GM23248 (cell line): Measurements from ENCODE around the gene LRRN4. TPM values are rescaled to one million over a fixed set of nuclear protein-coding genes. Genes with fewer than 3 reads are reported as not detected.

Source experiments
- DNase-seq: peaks from one replicate; pipeline ENCODE4 v3.0.0-alpha.2; 2015
- H2AFZ ChIP-seq: fragments of 200-600 bp; sonication (generic); 2 replicates; pipeline ENCODE4 v1.6.1; 2016; ENCODE audit warnings: antibody characterized with exemption
- H3F3A ChIP-seq: fragments of 200-600 bp; sonication (generic); 2 replicates; pipeline ENCODE4 v1.6.1; 2016; ENCODE audit warnings: mild to moderate bottlenecking, antibody characterized with exemption, mixed run types; ENCODE audit not compliant: insufficient read depth
- H3K27ac ChIP-seq: fragments of 200-600 bp; sonication (generic); 2 replicates; pipeline ENCODE4 v1.5.1; 2016; ENCODE audit warnings: mild to moderate bottlenecking
- H3K27me3 ChIP-seq: fragments of 200-600 bp; sonication (generic); replicated peaks from 2 replicates; pipeline ENCODE4 v1.6.1; 2016; ENCODE audit warnings: mild to moderate bottlenecking; ENCODE audit not compliant: insufficient read depth
- H3K36me3 ChIP-seq: fragments of 200-600 bp; sonication (generic); 2 replicates; pipeline ENCODE4 v1.6.1; 2016; ENCODE audit warnings: low read depth, mild to moderate bottlenecking
- H3K4me1 ChIP-seq: fragments of 200-600 bp; sonication (generic); 2 replicates; pipeline ENCODE4 v1.6.1; 2016; ENCODE audit warnings: mild to moderate bottlenecking; ENCODE audit not compliant: insufficient read depth
- H3K4me2 ChIP-seq: fragments of 200-600 bp; sonication (generic); one replicate; pipeline ENCODE4 v1.6.1; 2016; ENCODE audit warnings: mild to moderate bottlenecking; ENCODE audit not compliant: unreplicated experiment
- H3K4me3 ChIP-seq: fragments of 200-600 bp; sonication (generic); 2 replicates; pipeline ENCODE4 v1.5.1; 2016; ENCODE audit warnings: mild to moderate bottlenecking
- H3K79me2 ChIP-seq: fragments of 200-600 bp; sonication (generic); 2 replicates; pipeline ENCODE4 v1.6.1; 2016; ENCODE audit warnings: mild to moderate bottlenecking; ENCODE audit not compliant: insufficient read depth
- H3K9ac ChIP-seq: fragments of 200-600 bp; sonication (generic); 2 replicates; pipeline ENCODE4 v1.6.1; 2016; ENCODE audit warnings: mild to moderate bottlenecking
- H3K9me2 ChIP-seq: fragments of 200-600 bp; sonication (generic); 2 replicates; pipeline ENCODE4 v1.6.1; 2016; ENCODE audit warnings: mixed run types, mild to moderate bottlenecking, moderate library complexity; ENCODE audit not compliant: insufficient read depth
- H3K9me3 ChIP-seq: fragments of 200-600 bp; sonication (generic); one replicate; pipeline ENCODE4 v1.6.1; 2017; ENCODE audit warnings: low read depth
- H4K20me1 ChIP-seq: fragments of 200-600 bp; sonication (generic); 2 replicates; pipeline ENCODE4 v1.6.0; 2016; ENCODE audit not compliant: insufficient read depth
- EZH2 ChIP-seq: fragments of 200-600 bp; sonication (generic); IDR thresholded peaks from 2 replicates; pipeline ENCODE4 v1.6.1; 2018; ENCODE audit warnings: antibody characterized with exemption, mild to moderate bottlenecking; ENCODE audit not compliant: insufficient read depth, poor library complexity, severe bottlenecking
- EZH2phosphoT487 ChIP-seq: fragments of 200-600 bp; sonication (generic); IDR thresholded peaks from 2 replicates; pipeline ENCODE4 v1.6.1; 2018; ENCODE audit warnings: antibody characterized with exemption, moderate library complexity, mild to moderate bottlenecking, low read depth; ENCODE audit not compliant: insufficient read depth
- WGBS, 2 experiments: methylation state at CpG; one replicate each; pipeline ENCODE4 v1.1.6; 2015 to 2017; ENCODE audit warnings: low lambda C conversion rate in 2 of 2, low coverage in 1 of 2; ENCODE audit errors: missing lambda C conversion rate in 2 of 2; 5-methylcytosine and 5-hydroxymethylcytosine counted together
- in situ Hi-C: fragments of 300-500 bp; cut with MboI; formaldehyde crosslinking; loops from 2 replicates; pipeline ENCODE4 v1.15.0; 2020
- polyA plus RNA-seq: library from polyadenylated mRNA; unstranded; fragments of >200 nt; fragmentation: Nextera tagmentation; extraction: Ambion mirVana; gene quantifications from 2 replicates; pipeline ENCODE4 v1.2.1, GENCODE V29; 2016
- total RNA-seq: library from RNA; depleted of rRNA; stranded (reverse); fragments of >200 nt; shearing (Covaris generic); gene quantifications from 2 replicates; pipeline ENCODE4 v1.2.3, GENCODE V29; 2014

The LRRN4 gene
- total and polyA plus RNA-seq, 2 experiments from 2014 or later, result not detected

- H3K4me2 ChIP-seq, result peak overlapping the region; percentile 93
- in situ Hi-C loops, result no loop called here
- 1 to 4% methylated on average over 7 to 8 of the region's 10 CpGs for WGBS, 2 experiments
- peaks cover 18% of the 10 kb centered on the region for H3K4me1 ChIP-seq
- peaks cover 17% of the 10 kb centered on the region for H3K36me3 ChIP-seq
- no peaks in the 10 kb centered on the region for H3K9me2 ChIP-seq
- H3K27ac ChIP-seq, result peak overlapping the region; percentile 72
- peaks cover 52% of the 10 kb centered on the region for H3K79me2 ChIP-seq
- peak overlapping the region; percentile 92 for H3K9ac ChIP-seq
- no peaks in the 10 kb centered on the region for H3K9me3 ChIP-seq
- DNase-seq, result peak; percentile 27
- TF ChIP-seq EZH2, result no peak
- TF ChIP-seq EZH2phosphoT487, result no peak
- peak overlapping the region; percentile 91 for H2AFZ ChIP-seq
- H3K27me3 ChIP-seq, result no peaks in the 10 kb centered on the region
- peak overlapping the region; percentile 88 for H3K4me3 ChIP-seq
- peaks cover 22% of the 10 kb centered on the region for H3F3A ChIP-seq
- H4K20me1 ChIP-seq, result peaks cover 5% of the 10 kb centered on the region; the same call in 1 of the 2 replicates
These were observed 47.3 kb downstream of the LRRN4 start for GRCh38 chr20:6006603-6006949.

DNA sequence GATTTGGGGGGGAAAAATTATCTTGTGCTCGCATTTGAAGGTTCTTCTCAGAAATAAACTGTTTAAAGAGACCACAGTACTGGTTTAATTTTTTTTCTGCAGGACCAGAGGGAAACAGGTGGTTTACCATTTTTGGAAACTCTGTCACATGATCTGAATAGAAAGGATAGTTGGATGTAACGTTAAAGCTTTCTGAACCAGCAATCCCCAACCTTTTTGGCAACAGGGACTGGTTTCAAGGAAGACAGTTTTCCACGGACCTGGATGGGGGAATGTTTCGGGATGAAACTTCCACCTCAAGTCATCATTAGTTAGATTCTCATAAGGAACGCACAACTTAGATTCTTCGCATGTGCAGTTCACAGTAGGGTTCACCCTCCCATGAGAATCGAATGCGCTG is 53.0 kb downstream of the LRRN4 start:
- H3K9me2 ChIP-seq, result no peaks in the 10 kb centered on the region
- H3F3A ChIP-seq, result 0 out of 2 replicates have a peak, but pooled peaks cover 5% of the 10 kb centered on the region
- H3K4me1 ChIP-seq, result peaks cover 5% of the 10 kb centered on the region
- no peak overlapping the region for H3K9ac ChIP-seq
- TF ChIP-seq EZH2phosphoT487, result no peak
- no peak for TF ChIP-seq EZH2
- no peaks in the 10 kb centered on the region for H3K27me3 ChIP-seq
- H3K36me3 ChIP-seq, result no peaks in the 10 kb centered on the region
- DNase-seq, result no peak
- no peak overlapping the region for H2AFZ ChIP-seq
- WGBS, 2 experiments, result 83 to 86% methylated on average over 8 of the region's 8 CpGs
- H3K9me3 ChIP-seq, result no peaks in the 10 kb centered on the region
- no peaks in the 10 kb centered on the region for H3K79me2 ChIP-seq
- no peaks in the 10 kb centered on the region for H4K20me1 ChIP-seq
- no peak overlapping the region for H3K4me2 ChIP-seq
- H3K27ac ChIP-seq, result no peak overlapping the region
- in situ Hi-C loops, result no loop called here
- H3K4me3 ChIP-seq, result no peak overlapping the region

DNA sequence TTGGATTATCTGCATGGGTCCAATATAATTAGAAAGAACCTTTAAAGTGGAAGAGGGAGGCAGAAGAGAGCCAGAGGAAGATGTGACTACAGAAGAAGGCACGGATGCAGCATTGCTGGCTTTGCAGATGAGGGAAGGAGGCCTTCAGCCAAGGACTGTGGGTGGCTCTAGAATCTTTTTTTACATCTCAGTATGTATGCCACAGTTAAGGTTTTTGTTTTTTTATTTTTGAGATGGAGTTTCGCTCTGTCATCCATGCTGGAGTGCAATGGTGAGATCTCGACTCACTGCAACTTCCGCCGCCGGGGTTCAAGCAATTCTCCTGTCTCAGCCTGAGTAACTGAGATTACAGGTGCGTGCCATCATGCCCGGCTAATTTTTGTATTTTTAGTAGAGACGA is 54.1 kb downstream of the LRRN4 start:
- WGBS, 2 experiments, result 94% methylated on average over 9 of the region's 9 CpGs
- in situ Hi-C loops, result no loop called here

GRCh38 chr20:5996765-5997164 is 57.1 kb downstream of the LRRN4 start:
- in situ Hi-C loops, result no loop called here
- Histone ChIP-seq H3F3A (peaks cover 4% of the 10 kb centered on the region; the same call in 1 of the 2 replicates), H3K9me3 (no peaks in the 10 kb centered on the region), H3K79me2 (no peaks in the 10 kb centered on the region), H3K36me3 (no peaks in the 10 kb centered on the region), H3K27me3 (no peaks in the 10 kb centered on the region), H3K4me2 (no peak overlapping the region), H3K4me1 (peaks cover 10% of the 10 kb centered on the region), H4K20me1 (no peaks in the 10 kb centered on the region), H2AFZ (no peak overlapping the region), H3K9ac (no peak overlapping the region), H3K9me2 (no peaks in the 10 kb centered on the region), H3K4me3 (no peak overlapping the region), H3K27ac (no peak overlapping the region)
- WGBS, 2 experiments, result 97 to 100% methylated on average over 1 of the region's 1 CpG
- TF ChIP-seq EZH2, result no peak
- TF ChIP-seq EZH2phosphoT487, result no peak
- DNase-seq, result no peak

More for the DNA sequence above, 54.1 kb downstream of the LRRN4 start:
- H4K20me1 ChIP-seq, result no peaks in the 10 kb centered on the region
- H3K4me3 ChIP-seq, result no peak overlapping the region
- H3K27ac ChIP-seq, result no peak overlapping the region
- no peak overlapping the region for H2AFZ ChIP-seq
- no peaks in the 10 kb centered on the region for H3K9me3 ChIP-seq
- 0 out of 2 replicates have a peak, but pooled peaks cover 5% of the 10 kb centered on the region for H3F3A ChIP-seq
- TF ChIP-seq EZH2 (no peak), EZH2phosphoT487 (no peak)
- no peak overlapping the region for H3K9ac ChIP-seq
- no peaks in the 10 kb centered on the region for H3K9me2 ChIP-seq
- no peak overlapping the region for H3K4me2 ChIP-seq
- no peaks in the 10 kb centered on the region for H3K79me2 ChIP-seq
- H3K4me1 ChIP-seq, result no peaks in the 10 kb centered on the region
- no peak for DNase-seq
- H3K36me3 ChIP-seq, result no peaks in the 10 kb centered on the region
- H3K27me3 ChIP-seq, result no peaks in the 10 kb centered on the region
